IPS-20b (cell line): Measurements from ENCODE around the gene CCDC192.

Source experiments
- H3K27ac ChIP-seq: one replicate; pipeline ENCODE4 v1.5.1; 2013; ENCODE audit warnings: low read length
- H3K27me3 ChIP-seq: 2 replicates; pipeline ENCODE4 v1.6.1; 2013; ENCODE audit warnings: mild to moderate bottlenecking, low read length, inconsistent platforms; ENCODE audit not compliant: insufficient read depth
- H3K36me3 ChIP-seq: 2 replicates; pipeline ENCODE4 v1.6.1; 2013; ENCODE audit warnings: low read depth, mild to moderate bottlenecking, inconsistent platforms, low read length, moderate library complexity; ENCODE audit not compliant: insufficient read depth
- H3K4me1 ChIP-seq: 2 replicates; pipeline ENCODE4 v1.6.1; 2013; ENCODE audit warnings: mild to moderate bottlenecking, control low read depth, inconsistent platforms, low read length, moderate library complexity; ENCODE audit not compliant: insufficient read depth
- H3K4me3 ChIP-seq: 2 replicates; pipeline ENCODE4 v1.5.1; 2013; ENCODE audit warnings: mild to moderate bottlenecking, low read length, inconsistent platforms
- H3K9ac ChIP-seq: 2 replicates; pipeline ENCODE4 v1.6.1; 2013; ENCODE audit warnings: low read depth, mild to moderate bottlenecking, inconsistent platforms, low read length, moderate library complexity
- H3K9me3 ChIP-seq: 2 replicates; pipeline ENCODE4 v1.6.1; 2013; ENCODE audit warnings: mild to moderate bottlenecking, low read depth, low read length, inconsistent platforms; ENCODE audit not compliant: insufficient read depth

CCDC192 gene

DNA sequence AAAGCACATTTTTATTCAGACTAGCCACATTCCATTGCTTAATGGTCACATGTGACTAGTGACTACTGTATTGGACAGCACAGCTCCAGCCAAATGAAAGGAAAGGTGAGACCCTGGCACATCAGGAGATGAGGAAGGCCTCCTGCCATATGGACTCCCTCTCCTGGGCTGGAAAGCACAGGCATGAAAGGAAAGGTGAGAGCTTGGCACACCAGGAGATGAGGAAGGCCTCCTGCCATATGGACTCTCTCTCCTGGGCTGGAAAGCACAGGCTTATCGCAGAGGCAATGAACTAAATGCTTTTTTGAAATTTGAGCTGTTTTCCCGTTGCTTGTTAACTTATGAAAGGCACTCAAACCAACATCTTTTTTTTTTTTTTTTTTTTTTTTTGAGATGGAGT, 235.6 kb downstream of the CCDC192 start:
- Histone ChIP-seq H3K4me1 (peaks cover 16% of the 10 kb centered on the region; the same call in 1 of the 2 replicates), H3K36me3 (no peaks in the 10 kb centered on the region), H3K9ac (no peak overlapping the region), H3K4me3 (no peak overlapping the region), H3K27ac (no peak overlapping the region), H3K27me3 (peaks cover 53% of the 10 kb centered on the region), H3K9me3 (no peaks in the 10 kb centered on the region)

DNA sequence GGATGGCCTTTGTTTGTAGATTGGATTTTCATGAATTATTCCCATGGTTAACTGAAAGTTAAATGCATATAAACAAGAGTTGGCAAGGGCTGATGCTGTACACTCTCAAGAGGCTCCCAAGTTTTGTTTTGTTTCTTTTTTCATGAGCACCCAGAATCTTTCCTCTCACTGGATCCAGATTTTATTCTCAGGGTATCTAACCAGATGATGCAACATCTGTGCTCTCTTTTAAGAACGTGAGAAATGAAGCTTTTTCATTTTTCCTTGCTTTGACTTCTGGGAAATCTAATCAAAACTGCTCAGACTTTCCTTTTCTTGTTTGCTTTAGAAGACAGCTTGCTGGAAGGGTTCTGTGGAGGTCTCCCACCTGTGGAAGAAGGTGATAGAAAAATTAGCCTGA, 237.7 kb downstream of the CCDC192 start:
- Histone ChIP-seq H3K9ac (no peak overlapping the region), H3K9me3 (no peaks in the 10 kb centered on the region), H3K4me3 (no peak overlapping the region), H3K4me1 (peaks cover 9% of the 10 kb centered on the region; the same call in 1 of the 2 replicates), H3K27ac (no peak overlapping the region), H3K36me3 (no peaks in the 10 kb centered on the region), H3K27me3 (peaks cover 32% of the 10 kb centered on the region)

- H3K4me3 ChIP-seq = no peak overlapping the region
- no peaks in the 10 kb centered on the region for H3K9me3 ChIP-seq
- H3K9ac ChIP-seq = no peak overlapping the region
- H3K27me3 ChIP-seq = peaks cover 24% of the 10 kb centered on the region
- H3K4me1 ChIP-seq = peaks cover 9% of the 10 kb centered on the region; the same call in 1 of the 2 replicates
- no peaks in the 10 kb centered on the region for H3K36me3 ChIP-seq
- no peak overlapping the region for H3K27ac ChIP-seq
Measured at GRCh38 chr5:127941646-127942045, 238.5 kb downstream of the CCDC192 start.

GRCh38 chr5:127942246-127943060, 239.3 kb downstream of the CCDC192 start:
- peaks cover 16% of the 10 kb centered on the region for H3K27me3 ChIP-seq
- H3K27ac ChIP-seq = no peak overlapping the region
- H3K36me3 ChIP-seq = no peaks in the 10 kb centered on the region
- no peaks in the 10 kb centered on the region for H3K9me3 ChIP-seq
- H3K4me3 ChIP-seq = no peak overlapping the region
- H3K4me1 ChIP-seq = peaks cover 9% of the 10 kb centered on the region; the same call in 1 of the 2 replicates
- H3K9ac ChIP-seq = no peak overlapping the region

DNA sequence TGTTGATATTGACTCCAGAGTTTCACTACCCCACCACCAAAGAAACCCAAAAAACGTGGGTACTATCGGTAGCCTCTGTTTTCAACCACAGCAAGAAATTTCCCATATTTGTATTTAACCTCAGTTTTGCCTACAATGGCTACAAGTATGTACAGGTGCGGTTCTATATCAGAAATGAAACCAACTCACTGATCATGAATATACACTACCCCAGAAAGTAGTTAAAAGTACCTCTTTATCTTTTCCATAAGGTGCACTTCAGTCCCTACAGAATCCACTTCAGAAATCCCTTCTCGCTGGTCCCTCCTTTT, 239.8 kb downstream of the CCDC192 start:
- Histone ChIP-seq H3K36me3 (no peaks in the 10 kb centered on the region), H3K4me1 (peaks cover 9% of the 10 kb centered on the region; the same call in 1 of the 2 replicates), H3K4me3 (no peak overlapping the region), H3K27me3 (peaks cover 10% of the 10 kb centered on the region), H3K9me3 (no peaks in the 10 kb centered on the region), H3K9ac (no peak overlapping the region), H3K27ac (no peak overlapping the region)

GRCh38 chr5:127944125-127944524, 240.9 kb downstream of the CCDC192 start:
- Histone ChIP-seq H3K9ac (no peak overlapping the region), H3K36me3 (no peaks in the 10 kb centered on the region), H3K27ac (no peak overlapping the region), H3K27me3 (no peaks in the 10 kb centered on the region; the same call in 1 of the 2 replicates), H3K4me1 (peaks cover 9% of the 10 kb centered on the region; the same call in 1 of the 2 replicates), H3K9me3 (no peaks in the 10 kb centered on the region), H3K4me3 (no peak overlapping the region)

GRCh38 chr5:127947941-127948340, 244.8 kb downstream of the CCDC192 start:
- no peak overlapping the region for H3K27ac ChIP-seq
- no peak overlapping the region for H3K4me3 ChIP-seq
- H3K27me3 ChIP-seq = no peaks in the 10 kb centered on the region
- no peaks in the 10 kb centered on the region for H3K4me1 ChIP-seq
- H3K9ac ChIP-seq = no peak overlapping the region
- no peaks in the 10 kb centered on the region for H3K36me3 ChIP-seq
- no peaks in the 10 kb centered on the region for H3K9me3 ChIP-seq

DNA sequence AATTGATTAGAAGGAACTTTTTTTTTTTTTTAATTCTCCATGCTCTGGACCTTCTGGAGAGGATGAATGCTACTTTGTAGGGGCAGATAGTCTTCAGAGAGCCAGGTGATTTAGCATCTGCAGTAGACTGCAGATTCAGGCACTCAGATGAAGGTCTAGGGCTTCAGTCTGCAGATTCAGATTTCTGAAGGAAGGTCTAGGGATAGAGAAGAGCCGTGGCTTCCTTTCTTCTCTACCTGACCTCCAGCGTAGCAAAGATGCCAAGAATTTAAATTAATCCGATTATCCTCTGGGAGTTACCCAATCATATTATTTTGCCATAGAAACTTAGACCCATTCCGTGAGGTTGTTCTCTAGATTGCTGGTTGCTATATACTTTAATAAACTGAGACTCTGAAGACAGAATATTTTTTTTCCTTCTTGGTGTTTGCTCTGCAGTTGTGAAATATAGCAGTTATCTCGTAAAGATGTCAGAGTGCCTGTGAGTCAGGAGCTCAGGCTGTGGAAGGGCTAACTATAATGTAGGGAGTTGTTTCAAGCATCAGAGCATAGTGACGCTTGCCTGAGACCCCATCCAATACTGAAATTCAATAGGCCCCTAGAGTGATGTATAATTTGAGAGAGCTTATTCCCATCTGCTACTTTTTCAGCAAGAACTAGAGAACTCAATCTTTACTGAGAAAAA, 247.7 kb downstream of the CCDC192 start:
- H3K4me1 ChIP-seq = no peaks in the 10 kb centered on the region
- no peak overlapping the region for H3K4me3 ChIP-seq
- no peak overlapping the region for H3K9ac ChIP-seq

GRCh38 chr5:127951791-127952190, 248.6 kb downstream of the CCDC192 start:
- Histone ChIP-seq H3K36me3 (no peaks in the 10 kb centered on the region), H3K4me1 (no peaks in the 10 kb centered on the region), H3K27me3 (no peaks in the 10 kb centered on the region), H3K4me3 (no peak overlapping the region), H3K9ac (no peak overlapping the region), H3K9me3 (no peaks in the 10 kb centered on the region), H3K27ac (no peak overlapping the region)

More for the DNA sequence above, 247.7 kb downstream of the CCDC192 start:
- no peaks in the 10 kb centered on the region for H3K36me3 ChIP-seq
- no peaks in the 10 kb centered on the region for H3K27me3 ChIP-seq
- H3K27ac ChIP-seq = no peak overlapping the region
- no peaks in the 10 kb centered on the region for H3K9me3 ChIP-seq

DNA sequence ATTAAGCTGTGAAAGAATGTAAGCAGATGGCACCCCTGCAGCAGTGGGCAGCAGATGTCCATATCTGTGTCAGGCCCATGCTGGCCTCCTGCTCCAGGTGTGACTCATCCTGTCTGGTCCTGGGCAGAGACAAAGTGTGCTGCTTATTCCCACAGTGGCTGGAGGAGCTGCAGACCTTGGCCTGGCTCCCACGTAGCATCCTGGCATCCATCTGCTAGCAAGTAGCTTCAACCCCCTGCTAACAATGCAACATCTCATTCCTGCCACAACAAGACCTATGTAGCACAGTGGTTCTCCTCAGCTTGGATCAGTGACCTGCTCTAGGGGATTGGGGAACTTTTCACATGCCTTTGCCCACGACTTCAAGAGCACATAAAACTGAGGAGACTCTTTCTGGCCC, 254.0 kb downstream of the CCDC192 start:
- H3K36me3 ChIP-seq = no peaks in the 10 kb centered on the region
- no peak overlapping the region for H3K4me3 ChIP-seq
- H3K4me1 ChIP-seq = peaks cover 12% of the 10 kb centered on the region; the same call in 1 of the 2 replicates
- H3K9me3 ChIP-seq = no peaks in the 10 kb centered on the region
- H3K9ac ChIP-seq = no peak overlapping the region
- H3K27ac ChIP-seq = no peak overlapping the region
- no peaks in the 10 kb centered on the region for H3K27me3 ChIP-seq

DNA sequence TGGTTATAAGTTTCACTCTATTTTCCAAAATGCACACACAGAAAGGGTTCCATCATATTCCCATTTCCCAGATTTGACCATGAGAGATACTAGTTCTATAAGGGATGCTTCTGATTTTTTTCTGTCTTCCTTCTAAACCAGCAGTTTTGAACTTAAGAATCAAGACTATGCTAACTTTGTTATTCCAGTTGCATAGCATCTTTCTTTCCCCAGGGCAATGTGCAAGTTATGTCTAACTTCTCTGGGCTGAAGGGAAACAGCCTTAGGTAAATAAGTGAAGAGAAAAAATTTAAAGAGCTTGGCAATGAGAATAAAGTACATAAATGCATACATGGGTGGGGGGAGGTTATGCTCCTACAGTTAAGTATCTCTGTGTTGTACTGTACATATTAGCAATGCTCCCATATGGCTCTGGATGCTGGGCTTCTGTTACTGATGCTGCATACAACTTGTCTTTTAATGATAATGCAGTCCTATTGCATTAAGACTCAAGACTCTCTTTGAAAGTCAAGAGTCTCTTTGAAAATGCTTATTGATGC, 254.6 kb downstream of the CCDC192 start:
- Histone ChIP-seq H3K27me3 (no peaks in the 10 kb centered on the region), H3K36me3 (no peaks in the 10 kb centered on the region), H3K9me3 (no peaks in the 10 kb centered on the region), H3K9ac (no peak overlapping the region), H3K4me1 (peaks cover 12% of the 10 kb centered on the region; the same call in 1 of the 2 replicates), H3K4me3 (no peak overlapping the region), H3K27ac (no peak overlapping the region)
